ENCODE measurements around the gene TP53I13. TPM values are rescaled to one million over a fixed set of nuclear protein-coding genes. Genes with fewer than 3 reads are reported as not detected.

TP53I13 gene
- polyA plus RNA-seq, 1 experiment: 17.8 TPM

DNA sequence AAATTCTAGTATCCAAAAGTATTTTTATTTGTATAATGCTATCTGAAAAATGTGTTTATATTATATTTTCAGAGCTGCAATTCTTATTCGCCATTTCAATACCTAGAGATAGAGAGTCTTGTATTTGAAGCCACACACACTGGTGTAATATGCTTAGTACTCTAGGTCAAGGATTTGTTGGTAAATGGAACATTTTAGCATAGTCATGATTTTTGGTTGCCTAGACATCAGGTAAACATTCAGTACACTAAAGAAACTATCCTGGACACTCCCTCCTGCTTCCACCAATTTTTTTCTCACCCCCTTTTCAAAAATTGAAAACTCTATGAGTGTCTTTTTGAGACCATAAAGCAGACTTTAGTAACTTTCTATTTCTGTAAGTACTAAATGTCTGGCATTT lies 22.4 kb upstream of the TP53I13 start:
- ChIA-PET CTCF (interaction anchor here (1.5 to 1.9 kb wide), 2 partner anchors 10 to 176 kb away, joined by 9 to 14 read pairs; no protein-coding TSS in a partner anchor), POLR2A (no interaction called here)
- no peak for DNase-seq (ENCODE audit: low read depth, low spot score)
- H3K27ac ChIP-seq (ENCODE audit: low read depth, low read length): no peak overlapping the region
- TF ChIP-seq, protein P1, sequence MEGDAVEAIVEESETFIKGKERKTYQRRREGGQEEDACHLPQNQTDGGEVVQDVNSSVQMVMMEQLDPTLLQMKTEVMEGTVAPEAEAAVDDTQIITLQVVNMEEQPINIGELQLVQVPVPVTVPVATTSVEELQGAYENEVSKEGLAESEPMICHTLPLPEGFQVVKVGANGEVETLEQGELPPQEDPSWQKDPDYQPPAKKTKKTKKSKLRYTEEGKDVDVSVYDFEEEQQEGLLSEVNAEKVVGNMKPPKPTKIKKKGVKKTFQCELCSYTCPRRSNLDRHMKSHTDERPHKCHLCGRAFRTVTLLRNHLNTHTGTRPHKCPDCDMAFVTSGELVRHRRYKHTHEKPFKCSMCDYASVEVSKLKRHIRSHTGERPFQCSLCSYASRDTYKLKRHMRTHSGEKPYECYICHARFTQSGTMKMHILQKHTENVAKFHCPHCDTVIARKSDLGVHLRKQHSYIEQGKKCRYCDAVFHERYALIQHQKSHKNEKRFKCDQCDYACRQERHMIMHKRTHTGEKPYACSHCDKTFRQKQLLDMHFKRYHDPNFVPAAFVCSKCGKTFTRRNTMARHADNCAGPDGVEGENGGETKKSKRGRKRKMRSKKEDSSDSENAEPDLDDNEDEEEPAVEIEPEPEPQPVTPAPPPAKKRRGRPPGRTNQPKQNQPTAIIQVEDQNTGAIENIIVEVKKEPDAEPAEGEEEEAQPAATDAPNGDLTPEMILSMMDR (IDR thresholded peaks at IDR 0.05; ENCODE audit: low read depth, low read length): no peak
- no peaks in the 10 kb centered on the region for H3K9me3 ChIP-seq (ENCODE audit: control insufficient read depth, insufficient read depth, low read length)
- H3K27me3 ChIP-seq (ENCODE audit: control insufficient read depth, insufficient read depth, low read length): no peaks in the 10 kb centered on the region
- H3K4me3 ChIP-seq (ENCODE audit: low read depth, low read length): no peak overlapping the region

DNA sequence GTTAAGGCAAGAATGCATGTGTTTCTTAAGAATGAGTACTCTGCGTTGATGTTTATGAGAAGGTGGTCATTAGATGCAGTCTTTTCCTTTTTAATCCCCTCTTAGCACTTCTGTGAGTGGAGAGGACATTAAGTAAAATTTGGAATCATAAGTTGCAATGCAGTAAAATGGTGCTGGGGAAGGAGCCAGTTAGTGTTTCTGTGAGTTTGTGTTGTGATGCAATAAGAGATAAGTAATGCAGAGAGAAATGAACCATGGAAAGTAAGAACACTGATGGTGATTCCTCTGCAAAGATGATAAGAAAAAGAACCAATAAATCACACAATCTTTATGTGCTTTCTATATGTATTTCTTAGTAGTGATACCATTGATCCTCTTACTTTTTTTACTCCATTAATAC lies 21.7 kb upstream of the TP53I13 start:
- POLR2A ChIA-PET: no interaction called here
- no peak overlapping the region for H3K4me3 ChIP-seq (ENCODE audit: low read depth, low read length)
- H3K27ac ChIP-seq (ENCODE audit: low read depth, low read length): no peak overlapping the region
- TF ChIP-seq, protein P1 (IDR thresholded peaks at IDR 0.05; ENCODE audit: low read depth, low read length): no peak
- DNase-seq (ENCODE audit: low read depth, low spot score): no peak
- H3K27me3 ChIP-seq (ENCODE audit: control insufficient read depth, insufficient read depth, low read length): no peaks in the 10 kb centered on the region
- no peaks in the 10 kb centered on the region for H3K9me3 ChIP-seq (ENCODE audit: control insufficient read depth, insufficient read depth, low read length)
- CTCF ChIA-PET: interaction anchor here (1.5 kb wide), 1 partner anchor 26 kb away, joined by 4 read pairs; no protein-coding TSS in a partner anchor

DNA sequence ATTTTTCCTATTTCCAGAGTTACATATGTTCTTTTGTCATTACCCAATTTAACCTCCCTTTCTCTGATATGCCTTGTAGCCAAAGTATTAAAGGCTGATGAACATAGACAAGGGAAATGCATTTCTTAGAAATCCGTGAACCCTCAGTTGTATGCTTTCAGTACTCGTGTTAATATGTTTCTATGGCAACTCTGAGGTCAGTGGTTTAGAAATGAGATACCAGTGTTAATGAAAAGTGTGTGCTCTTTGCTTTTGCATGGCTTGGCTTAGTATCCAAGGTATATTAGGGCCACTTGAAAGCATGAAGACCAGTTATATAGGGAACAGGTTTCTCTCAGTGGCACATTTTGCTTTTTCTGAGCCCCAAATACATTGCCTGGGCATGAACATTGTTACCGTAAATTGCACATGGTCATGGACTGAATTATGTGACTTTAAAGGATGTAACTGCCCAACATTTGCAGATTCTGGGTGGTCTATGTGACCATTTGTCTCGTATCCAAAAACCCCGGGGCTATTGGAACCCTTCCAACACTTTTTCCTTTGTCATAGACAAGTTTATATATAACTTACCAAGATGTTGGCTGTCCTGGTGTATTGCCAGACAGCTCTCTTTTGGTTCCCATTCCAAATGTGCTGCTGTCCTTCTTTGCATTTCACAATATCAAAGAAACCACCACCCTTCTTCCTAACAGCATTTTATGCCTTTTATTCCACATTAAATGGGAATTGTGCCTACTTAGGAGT lies 19.2 kb upstream of the TP53I13 start:
- Histone ChIP-seq H3K9me3 (ENCODE audit: control insufficient read depth, insufficient read depth, low read length) (no peaks in the 10 kb centered on the region), H3K4me3 (ENCODE audit: low read depth, low read length) (no peak overlapping the region), H3K27me3 (ENCODE audit: control insufficient read depth, insufficient read depth, low read length) (no peaks in the 10 kb centered on the region), H3K27ac (ENCODE audit: low read depth, low read length) (no peak overlapping the region)
- ChIA-PET POLR2A (no interaction called here), CTCF (interaction anchor here (1.2 to 1.7 kb wide), 2 partner anchors 13 kb away, joined by 3 to 10 read pairs; no protein-coding TSS in a partner anchor)
- no peak for DNase-seq (ENCODE audit: low read depth, low spot score)
- TF ChIP-seq, protein P1 (IDR thresholded peaks at IDR 0.05; ENCODE audit: low read depth, low read length): no peak

DNA sequence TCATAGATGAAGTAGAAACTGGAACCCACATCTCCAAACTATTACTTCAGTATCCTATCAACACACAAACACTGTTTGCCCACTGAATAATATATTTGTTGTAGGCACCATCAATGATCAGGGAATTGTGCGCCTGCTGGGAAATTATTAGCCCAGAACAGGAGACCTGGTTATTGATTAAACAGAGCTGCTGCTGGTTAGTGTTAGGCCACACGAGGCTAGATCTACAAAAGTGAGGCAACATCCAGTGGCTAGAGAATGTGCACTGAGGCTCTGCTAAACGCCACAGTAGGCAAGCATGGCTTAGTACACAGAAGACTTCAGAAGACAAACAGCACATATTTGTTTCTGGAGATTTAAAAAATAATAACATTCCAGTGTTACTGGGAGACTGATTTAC lies 12.7 kb upstream of the TP53I13 start:
- no peak overlapping the region for H3K4me3 ChIP-seq (ENCODE audit: low read depth, low read length)
- ChIA-PET CTCF (interaction anchor here (1.1 to 2.2 kb wide), 2 partner anchors 19 to 186 kb away, joined by 5 to 6 read pairs; no protein-coding TSS in a partner anchor), POLR2A (no interaction called here)
- TF ChIP-seq, protein P1 (IDR thresholded peaks at IDR 0.05; ENCODE audit: low read depth, low read length): no peak
- DNase-seq (ENCODE audit: low read depth, low spot score): no peak
- H3K27me3 ChIP-seq (ENCODE audit: control insufficient read depth, insufficient read depth, low read length): no peaks in the 10 kb centered on the region
- no peaks in the 10 kb centered on the region for H3K9me3 ChIP-seq (ENCODE audit: control insufficient read depth, insufficient read depth, low read length)
- H3K27ac ChIP-seq (ENCODE audit: low read depth, low read length): no peak overlapping the region

DNA sequence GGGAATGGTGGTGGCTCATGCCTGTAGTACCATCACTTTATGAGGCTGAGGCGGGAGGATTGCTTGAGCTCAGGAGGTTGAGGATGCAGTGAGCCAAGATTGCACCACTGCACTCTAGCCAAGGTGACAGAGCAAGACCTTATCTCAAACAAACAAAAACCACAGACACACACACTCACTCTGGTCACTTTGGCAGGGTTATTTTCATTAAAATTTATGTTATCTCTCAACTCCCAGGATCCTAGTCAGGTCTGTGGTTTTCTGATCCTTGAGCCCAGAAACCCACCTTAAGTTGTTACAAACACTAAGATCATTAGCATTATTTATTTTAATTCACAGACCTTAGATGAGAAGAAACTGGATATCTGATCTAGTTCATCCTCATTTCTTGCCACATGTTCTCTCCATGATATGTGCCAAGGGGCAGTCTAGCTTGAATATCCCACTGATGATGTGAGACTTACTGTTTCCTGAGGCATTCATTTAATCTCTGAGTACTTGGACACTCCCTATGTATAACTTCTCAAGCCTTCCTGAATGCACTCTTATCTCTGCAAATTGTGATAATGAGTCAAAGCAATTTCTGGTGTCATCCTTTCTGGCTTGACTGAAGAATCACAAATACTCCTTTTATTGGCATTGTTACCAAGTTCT lies 11.3 kb upstream of the TP53I13 start:
- no peak overlapping the region for H3K4me3 ChIP-seq (ENCODE audit: low read depth, low read length)
- no peaks in the 10 kb centered on the region for H3K9me3 ChIP-seq (ENCODE audit: control insufficient read depth, insufficient read depth, low read length)
- TF ChIP-seq, protein P1 (IDR thresholded peaks at IDR 0.05; ENCODE audit: low read depth, low read length): no peak
- no peak overlapping the region for H3K27ac ChIP-seq (ENCODE audit: low read depth, low read length)
- ChIA-PET POLR2A (no interaction called here), CTCF (interaction anchor here (1.8 to 2.2 kb wide), 2 partner anchors 16 to 187 kb away, joined by 6 to 7 read pairs; no protein-coding TSS in a partner anchor)
- H3K27me3 ChIP-seq (ENCODE audit: control insufficient read depth, insufficient read depth, low read length): no peaks in the 10 kb centered on the region
- no peak for DNase-seq (ENCODE audit: low read depth, low spot score)
